ENCODE results near the gene SCN9A.
"Not testable (repeated sequence)": the region's sequence is repeated elsewhere in the genome, so short reads cannot be mapped to it uniquely, and the experiment has no call there.

The SCN9A gene

DNA sequence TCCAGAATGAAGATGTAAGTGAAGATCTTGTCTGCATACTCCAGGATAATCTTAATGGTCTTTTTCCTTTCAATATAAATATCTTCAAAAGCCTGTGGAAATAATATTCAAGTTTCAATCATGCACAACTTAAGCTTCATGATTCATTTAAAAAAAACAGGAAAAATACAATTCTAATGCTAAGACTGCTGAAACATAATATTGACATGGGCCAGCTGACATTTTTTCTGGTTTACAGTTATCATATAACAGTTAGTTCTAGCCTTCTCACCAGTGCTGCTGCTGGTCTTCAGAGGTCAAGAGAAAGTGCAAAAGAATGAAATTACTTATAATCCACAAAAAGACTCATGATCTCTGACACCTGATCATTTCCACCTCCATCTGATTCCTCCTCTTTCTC lies 137.6 kb downstream of the SCN9A start:
- no peak for DNase-seq

DNA sequence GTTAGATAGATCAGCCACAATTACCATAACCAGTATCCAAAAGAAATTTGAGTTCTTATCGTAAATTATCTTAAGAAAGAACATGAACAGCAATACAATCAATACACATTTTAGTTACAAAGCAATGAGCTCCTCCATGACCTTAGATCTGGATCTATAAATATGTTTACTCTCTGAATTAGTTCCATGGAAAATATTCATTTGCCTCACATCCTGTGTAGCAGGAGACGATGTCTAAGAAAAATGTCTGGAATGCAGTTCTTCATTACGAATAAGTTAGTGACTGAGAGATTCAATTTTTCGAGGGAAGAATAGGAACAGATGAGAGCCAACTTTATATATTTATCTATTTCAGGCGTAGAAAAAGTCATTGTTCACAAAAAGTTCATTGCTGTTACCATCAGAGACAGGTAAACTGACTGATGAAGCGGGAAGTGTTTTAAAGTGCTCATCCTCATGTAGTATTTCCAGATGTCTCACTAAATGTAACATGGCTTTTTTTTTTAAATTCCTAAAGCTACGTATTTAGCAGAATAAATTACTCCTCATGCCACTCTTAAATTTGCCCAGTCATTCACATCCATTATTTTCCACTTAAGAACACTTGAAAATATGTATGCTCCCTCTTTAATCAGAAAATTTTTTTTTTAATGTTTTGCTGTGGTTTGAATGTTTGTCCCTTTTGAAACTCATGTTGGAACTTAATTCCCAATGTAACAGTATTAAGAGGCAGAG lies 141.5 kb downstream of the SCN9A start:
- DNase-seq, result no peak

DNA sequence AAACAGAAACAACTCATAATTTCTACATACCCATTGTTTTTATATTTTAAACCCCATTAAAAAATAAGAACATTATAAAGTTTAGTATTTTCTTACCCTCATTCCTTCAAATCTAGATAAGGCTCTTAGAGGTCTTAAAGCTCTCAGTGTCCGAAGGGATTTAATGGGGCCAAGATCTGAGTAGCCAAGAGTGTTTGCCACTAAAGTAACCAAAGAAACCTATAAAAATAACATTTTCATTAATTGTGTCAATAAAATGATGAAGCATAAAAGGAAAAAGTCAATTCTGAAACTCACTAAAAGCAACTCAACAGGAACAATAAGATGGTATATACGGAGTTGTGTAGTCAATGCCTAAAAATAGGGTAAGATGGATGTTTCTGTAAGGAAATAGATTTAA lies 142.5 kb downstream of the SCN9A start:
- no peak for DNase-seq

DNA sequence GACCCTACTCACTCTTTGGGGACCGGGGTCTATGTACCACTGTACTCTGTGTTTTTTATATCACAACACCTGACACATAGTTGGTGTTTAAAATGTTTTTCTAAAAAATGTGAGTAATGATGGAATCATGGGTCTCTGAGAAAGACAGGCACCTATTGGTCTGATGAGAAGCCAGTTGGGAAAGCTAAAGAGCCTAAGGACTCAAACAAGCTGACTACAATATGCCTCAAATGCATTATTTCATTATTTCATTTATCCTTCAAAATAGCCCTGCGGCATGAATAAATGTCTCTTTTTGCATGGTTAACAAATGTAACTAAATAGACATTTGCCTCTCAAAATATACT lies 145.0 kb downstream of the SCN9A start:
- no peak for DNase-seq

DNA sequence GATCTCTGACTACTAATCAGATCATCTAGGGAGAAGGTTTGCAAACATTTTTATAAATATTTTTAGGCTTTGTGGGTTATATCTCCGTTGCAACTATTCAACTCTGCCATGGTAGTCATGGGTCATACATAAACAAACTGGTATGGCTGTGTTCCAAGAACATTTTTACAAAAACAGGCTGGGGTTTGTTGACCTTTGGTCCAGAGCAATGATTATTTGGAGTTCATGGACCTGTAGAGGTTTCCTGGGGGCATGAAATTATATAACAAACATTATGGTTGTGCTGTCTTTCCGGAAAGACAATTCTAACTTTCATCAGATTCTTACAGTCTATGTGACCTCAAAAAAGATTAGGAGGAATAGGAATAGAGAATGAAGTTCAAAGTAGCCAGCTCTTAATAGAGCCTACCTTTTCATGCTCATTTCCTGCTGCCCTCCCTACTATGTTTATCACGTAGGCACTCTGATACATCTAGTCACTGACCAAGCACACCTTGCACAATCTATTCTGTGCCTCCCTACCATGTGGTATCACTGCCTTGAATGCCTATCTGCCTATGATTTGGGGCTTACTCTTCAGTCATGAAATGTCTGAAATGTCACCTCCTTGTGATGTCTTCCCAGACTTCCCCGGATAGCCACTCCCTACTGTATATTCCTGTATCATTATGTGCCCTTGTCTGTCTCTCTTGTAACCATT lies 145.6 kb downstream of the SCN9A start:
- DNase-seq, result no peak

DNA sequence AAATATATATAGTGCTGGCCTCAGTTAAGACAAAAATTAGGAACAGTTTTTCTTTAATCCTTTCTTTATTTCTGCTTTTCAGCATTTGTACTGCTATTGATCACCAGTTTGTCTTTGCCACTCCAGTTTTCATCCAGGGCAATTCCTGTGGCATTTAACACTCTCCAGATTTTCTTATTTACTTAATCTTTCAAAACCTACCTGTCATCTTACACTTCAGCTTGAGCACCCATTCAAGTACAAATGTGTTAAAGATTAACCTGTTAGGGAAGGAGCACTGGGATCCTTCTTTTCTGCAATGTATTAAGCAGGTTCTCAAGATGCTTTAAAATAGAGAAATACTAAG lies 146.1 kb downstream of the SCN9A start:
- DNase-seq, result no peak

DNA sequence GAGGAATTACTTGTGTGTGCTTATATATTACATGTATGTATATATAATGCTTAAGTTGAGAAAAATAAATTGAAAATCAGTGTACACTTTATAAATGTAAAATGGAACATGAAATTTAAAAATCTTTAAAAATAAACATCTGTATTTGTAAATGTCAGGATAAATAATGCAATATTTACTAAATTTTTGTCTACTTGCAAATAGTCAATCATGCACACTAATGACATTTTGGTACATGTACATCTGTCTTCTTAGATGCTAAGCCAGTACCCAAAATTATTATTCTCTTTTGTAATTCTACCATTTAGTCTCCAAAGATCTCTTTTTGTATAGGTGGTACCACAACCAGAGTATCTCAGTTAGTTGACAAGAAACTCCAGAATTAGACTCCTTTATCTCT lies 151.5 kb downstream of the SCN9A start:
- no peak for DNase-seq

DNA sequence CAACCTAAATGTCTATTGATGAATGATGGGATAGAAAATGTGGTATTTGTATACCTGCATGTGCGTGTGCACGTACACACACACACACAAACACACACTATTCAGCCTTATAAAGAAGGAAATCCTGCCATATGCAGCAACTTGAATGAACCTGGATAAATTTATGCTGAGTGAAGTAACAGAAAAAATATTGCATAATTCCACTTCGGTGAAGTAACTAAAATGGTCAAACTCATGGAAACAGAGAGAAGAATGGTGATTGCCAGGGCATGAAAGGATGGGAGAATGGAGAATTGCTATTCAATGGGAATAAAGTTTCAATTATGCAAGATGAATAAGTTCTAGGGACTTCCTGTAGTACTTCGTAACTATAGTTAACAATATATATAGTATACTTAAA lies 152.4 kb downstream of the SCN9A start:
- DNase-seq, result no peak

DNA sequence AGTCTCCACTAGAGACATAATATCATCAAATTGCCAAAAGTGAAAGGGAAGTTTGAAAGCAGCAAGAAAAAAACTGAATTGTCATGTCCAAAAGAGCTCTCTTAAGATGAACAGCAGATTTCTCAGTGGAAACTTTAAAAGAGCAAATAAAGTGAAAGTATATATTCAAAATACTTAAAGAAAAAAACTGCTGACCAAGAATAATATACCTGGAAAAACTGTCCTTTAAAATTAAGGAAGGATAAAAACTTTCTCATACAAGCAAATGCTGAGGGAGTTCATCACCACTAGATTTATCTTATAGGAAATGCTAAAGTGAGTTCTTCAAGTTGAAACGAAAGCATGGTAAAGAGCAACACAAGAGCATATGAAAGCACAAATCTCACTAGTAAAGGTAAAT lies 164.7 kb downstream of the SCN9A start:
- no peak for DNase-seq

DNA sequence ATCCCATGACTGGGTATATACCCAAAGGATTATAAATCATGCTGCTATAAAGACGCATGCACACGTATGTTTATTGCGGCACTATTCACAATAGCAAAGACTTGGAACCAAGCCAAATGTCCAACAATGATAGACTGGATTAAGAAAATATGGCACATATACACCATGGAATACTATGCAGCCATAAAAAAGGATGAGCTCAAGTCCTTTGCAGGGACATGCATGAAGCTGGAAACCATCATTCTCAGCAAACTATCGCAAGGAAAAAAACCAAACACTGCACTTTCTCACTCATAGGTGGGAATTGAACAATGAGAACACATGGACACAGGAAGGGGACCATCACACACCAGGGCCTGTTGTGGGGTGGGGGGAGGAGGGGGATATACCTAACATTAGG lies 165.8 kb downstream of the SCN9A start:
- DNase-seq, result not testable (repeated sequence)

DNA sequence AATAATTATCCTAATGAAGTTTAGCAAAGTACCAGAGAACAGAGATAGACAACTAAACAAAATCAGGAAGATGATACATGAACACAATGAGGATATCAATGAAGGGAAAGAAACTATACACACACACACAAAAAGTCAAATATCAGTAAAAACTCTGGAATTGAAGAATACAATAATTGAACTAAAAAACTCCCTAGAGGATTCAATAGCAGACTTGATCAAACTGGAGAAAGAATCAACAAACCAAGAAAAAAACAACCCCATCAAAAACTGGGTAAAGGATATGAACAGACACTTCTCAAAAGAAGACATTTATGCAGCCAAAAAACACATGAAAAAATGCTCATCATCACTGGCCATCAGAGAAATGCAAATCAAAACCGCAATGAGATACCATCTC lies 166.4 kb downstream of the SCN9A start:
- DNase-seq, result not testable (repeated sequence)

DNA sequence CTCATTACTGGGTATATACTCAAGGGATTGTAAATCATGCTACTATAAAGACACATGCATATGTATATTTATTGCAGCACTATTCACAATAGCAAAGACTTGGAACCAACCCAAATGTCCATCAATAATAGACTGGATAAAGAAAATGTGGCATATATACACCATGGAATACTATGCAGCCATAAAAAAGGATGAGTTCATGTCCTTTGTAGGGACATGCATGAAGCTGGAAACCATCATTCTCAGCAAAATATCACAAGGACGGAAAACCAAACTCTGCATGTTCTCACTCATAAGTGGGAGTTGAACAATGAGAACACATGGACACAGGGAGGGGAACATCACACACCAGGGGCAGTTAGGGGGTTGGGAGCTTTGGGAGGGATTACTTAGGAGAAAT lies 169.6 kb downstream of the SCN9A start:
- not testable (repeated sequence) for DNase-seq

DNA sequence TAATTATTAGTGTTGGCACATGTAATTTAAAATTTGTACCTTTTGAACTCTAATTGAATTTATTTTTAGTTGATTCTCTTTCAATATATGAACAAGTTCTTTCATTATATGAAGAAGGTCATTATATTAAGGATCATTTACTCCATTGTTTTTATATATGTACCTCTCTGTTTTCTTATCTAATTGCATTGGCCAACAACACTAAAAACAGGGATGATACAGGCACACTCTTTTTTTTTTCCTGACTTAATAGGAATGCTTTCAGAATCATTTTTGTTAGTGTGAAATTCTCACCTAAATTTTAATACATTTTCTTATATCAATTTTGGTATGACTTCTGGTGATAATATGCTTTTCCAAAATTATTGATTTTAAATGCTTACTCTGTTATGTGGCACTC lies 173.0 kb downstream of the SCN9A start:
- DNase-seq, result no peak

DNA sequence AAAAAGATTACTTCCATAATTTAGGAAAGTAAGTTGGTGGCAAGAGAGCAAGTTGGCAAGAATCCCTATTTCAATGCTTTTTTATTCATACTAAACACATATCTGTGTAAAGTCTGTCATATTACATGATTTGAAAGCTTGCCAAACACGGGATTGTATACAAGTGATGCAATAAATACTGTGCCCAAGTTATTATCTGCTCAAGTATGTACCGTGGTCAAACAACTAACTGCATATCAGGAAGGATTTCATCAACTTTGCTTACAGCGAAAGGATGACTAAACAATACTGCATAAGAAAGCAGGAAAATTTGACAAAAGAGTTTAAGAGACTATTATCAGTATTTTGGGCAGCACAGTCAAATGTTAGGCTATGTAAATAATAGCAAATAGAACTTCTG lies 178.3 kb downstream of the SCN9A start:
- DNase-seq, result no peak

DNA sequence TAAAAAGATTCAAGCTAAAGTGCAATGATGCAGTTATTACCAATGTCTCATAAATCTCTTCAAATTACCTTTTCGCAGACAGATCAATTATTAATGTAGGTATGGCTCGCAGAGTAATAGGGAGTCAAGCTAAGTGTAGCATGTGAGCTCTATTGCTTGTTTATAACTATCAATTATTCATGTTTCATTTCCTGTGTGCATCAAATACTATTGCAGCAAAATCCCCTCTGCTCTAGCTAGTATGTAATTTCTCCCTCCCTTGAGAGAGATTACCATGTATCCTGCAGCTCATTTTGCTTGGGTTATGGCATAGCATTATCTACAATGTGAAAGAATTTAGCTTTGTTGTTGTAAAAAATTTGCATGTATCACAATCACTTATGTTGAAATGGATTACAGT lies 182.3 kb downstream of the SCN9A start:
- no peak for DNase-seq

DNA sequence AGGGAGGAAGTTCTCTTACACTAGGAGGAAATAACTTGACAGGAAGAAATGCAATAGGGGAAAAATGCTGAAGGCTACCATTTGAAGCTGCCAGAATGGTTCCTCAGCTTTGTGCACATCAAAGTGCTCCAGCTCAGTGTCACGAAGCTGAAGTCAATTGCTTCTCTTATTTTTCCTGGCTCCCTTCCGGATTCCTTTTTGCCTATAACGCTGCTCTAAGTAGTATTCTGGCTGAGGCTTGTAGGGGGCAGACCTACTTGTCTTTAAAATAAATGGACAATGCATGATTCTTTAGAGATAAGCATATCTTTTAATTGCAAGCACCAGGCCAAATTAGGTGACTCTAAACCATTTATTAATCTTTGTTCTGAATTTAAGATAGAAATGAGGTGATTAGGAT lies 187.7 kb downstream of the SCN9A start:
- DNase-seq, result no peak

DNA sequence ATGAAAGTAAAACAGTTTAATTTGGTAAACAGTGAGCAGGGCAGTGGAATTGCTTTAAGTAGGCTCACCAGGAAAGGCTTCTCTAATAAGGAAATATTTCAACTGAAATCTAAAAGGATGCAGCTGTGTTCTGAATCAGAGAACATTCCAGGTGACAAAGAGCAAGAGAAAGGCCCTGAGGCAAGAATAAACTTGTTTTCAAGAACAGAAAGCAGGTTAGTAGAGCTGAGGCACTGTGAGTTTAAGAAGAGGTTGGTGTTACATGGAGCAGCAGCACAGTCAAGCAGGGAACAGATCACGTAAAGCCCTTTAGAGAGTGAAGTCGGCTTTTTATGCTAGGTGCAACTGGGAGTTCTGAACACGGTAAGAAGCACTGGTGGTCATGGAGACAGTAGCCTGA lies 191.0 kb downstream of the SCN9A start:
- DNase-seq, result no peak

DNA sequence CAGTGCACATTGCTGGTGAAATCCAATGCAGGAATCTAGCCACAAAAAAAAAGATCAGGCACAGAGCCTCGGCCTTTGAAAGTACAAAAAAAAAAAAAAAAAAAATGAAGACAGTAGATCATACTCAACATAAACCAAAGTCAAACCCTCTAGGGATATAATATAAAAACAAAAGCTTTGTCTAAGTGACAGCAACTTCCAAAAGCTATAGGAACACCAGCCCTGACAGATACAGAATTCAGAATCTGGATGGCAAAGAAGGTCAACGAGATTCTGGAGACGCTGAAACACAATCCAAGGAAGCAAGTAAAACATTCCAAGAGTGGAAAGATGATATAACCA lies 194.0 kb downstream of the SCN9A start:
- DNase-seq, result no peak

DNA sequence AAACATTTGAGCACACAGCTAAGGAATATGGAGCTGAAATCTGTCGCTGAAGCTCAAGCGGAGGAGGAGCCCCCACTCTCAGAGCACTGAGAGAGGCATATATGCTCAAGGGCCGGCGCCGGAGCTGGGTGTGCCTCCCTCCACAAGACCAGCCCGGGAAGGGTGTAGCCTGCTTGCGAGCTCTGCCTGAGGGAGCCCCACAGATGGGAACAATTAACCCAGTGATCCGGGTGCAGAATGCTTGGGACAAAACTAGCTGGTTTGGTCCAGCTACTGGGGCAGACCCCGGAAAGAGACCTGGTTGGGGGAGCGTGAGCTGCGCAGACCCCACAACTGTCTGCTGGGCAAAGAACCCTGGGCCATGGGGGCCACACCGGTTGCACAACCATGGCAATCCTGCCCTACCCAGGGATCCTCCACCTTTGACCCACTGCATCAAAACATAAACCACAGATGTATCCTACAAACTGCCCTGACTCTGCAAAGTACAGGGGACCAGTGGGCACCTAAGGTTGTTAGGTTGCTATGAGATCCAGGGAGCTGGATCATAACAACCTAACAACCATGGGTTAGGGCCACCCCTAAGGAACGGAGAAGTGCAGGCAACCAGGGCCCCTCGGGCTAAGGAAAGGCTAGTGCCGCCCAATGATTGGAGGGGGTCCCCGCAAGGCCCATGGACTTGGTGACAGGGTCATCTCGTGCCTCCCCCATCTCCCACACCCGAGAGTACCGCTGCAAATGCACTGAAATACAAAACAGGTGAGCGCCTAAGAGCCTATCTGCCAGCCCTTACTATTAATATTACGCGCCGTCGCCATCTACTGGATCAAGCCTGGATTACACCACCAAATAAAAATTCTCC lies 194.6 kb downstream of the SCN9A start:
- DNase-seq, result no peak

DNA sequence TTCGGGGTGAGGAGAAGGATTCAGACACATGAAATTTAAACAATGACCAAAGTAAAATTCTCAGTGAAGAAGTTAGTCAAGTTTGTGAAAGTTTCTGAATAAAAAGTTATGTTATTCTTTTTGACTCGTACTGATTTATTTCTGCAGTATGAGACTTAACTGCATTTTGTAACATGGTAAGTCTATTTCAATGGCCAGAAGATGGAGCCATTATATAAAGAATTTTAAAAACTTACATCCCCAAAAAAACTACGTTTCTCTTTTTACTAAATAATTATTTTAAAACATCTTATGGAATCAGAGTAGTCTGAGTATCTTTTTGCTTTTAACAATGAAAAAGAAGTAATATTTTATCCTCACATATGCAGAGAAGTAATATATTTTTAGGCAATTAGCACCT lies 196.5 kb downstream of the SCN9A start:
- DNase-seq, result no peak

DNA sequence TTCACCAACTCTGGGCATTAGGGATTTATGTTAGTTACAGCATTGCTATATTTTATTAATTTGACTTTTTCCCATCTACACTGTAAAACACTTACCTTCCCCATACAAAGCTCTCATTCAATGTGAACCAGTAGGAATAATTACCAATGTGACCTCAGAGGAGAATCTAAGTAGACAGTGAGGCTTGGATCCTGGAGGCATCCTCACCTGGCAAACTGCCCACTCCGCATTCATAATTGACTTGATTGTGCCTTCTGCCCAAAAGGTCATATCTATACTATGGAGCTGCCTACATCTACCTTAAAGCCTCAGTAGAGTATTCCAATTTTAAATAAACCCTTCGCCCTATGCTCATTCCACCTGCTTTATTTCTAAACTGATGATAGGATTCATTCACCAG lies 202.5 kb downstream of the SCN9A start:
- DNase-seq, result no peak

DNA sequence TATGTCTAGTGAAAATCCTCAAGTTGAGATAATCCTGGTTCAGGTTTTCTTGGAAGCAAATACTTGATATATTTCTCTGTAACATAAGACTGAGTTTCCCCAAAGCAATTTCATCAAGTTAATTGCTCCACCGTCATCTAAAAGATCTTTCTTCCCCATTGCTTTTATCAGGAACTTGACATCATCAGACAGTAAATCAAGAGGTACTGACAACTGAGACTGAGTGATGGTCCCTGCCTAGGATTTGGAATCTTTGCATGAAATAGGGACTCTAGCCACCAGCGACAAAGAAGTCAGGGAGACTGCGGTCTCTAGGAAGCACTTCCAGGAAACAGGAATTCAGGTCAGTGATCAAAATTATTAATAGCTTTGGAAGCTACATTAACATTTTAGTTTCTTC lies 204.5 kb downstream of the SCN9A start:
- no peak for DNase-seq

DNA sequence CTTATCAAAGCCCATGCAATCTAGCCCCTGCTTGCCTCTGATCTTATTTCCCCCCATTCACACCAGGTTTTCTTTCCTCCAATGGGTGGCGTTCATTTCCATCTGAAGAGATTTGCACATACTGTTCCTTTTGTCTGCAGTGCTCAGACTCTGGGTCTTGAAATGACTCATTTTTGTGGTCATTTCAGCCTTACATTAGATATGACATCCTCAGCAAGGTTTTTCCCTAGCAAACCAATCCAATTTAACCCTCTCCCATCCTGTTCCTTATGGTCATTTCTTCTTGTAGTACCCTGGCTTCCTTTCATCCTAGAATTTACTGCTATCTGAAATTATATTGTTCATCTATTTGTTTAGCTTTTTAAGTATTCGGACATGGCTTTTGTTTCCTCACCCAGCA lies 205.4 kb downstream of the SCN9A start:
- DNase-seq, result no peak

DNA sequence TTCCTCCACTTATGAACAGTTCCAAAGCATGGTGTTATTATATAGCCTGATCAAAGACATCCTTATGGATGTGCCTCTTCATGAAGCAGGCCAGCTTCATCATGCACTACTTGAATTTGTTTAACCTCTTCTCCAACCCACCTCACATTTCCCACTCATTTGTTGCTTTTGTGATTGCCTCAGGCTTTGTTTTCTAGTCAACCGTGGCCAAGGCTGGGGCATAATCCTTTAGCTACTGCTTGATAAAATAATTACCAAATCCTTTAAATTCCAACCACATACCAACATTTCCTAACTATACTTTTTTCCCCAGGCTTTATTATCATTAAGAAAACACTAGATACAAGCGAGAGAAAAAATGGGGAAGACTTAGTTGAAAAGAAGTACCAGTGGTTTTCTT lies 208.3 kb downstream of the SCN9A start:
- no peak for DNase-seq
